HG02642 (cell line): ENCODE data around the gene ATP6V1B1.

Source experiments
- ATAC-seq: cut with Tn5 transposase; IDR thresholded peaks from one replicate; pipeline ENCODE4 v1.9.1; 2021; ENCODE audit warnings: mild to moderate bottlenecking; ENCODE audit not compliant: unreplicated experiment, poor library complexity

ATP6V1B1 gene

GRCh38 chr2:70935468-70936164 lies at the start of gene ATP6V1B1:
ATP6V1B1 (plus strand) TSS chr2:70935900; CDS start chr2:70935955, 55 bp downstream.
- ATAC-seq, result no peak

GRCh38 chr2:70886541-70886987 lies 49.1 kb upstream of the ATP6V1B1 start:
- no peak for ATAC-seq

GRCh38 chr2:70887208-70887549 lies 48.5 kb upstream of the ATP6V1B1 start:
- no peak for ATAC-seq

- ATAC-seq, result no peak
These were observed 48.0 kb upstream of the ATP6V1B1 start for GRCh38 chr2:70887550-70888246.

- no peak for ATAC-seq
These were observed 47.3 kb upstream of the ATP6V1B1 start for GRCh38 chr2:70888366-70888922.

- ATAC-seq, result no peak
These were observed 46.6 kb upstream of the ATP6V1B1 start for GRCh38 chr2:70888923-70889715.

- no peak for ATAC-seq
These were observed 46.0 kb upstream of the ATP6V1B1 start for GRCh38 chr2:70889716-70890037.

GRCh38 chr2:70890469-70891065 lies 45.1 kb upstream of the ATP6V1B1 start:
- no peak for ATAC-seq

GRCh38 chr2:70891572-70892357 lies 43.9 kb upstream of the ATP6V1B1 start:
- ATAC-seq, result no peak

GRCh38 chr2:70892750-70893149 lies 43.0 kb upstream of the ATP6V1B1 start:
- no peak for ATAC-seq

GRCh38 chr2:70893186-70893585 lies 42.5 kb upstream of the ATP6V1B1 start:
- ATAC-seq, result no peak

GRCh38 chr2:70894765-70895164 lies 40.9 kb upstream of the ATP6V1B1 start:
- no peak for ATAC-seq

- ATAC-seq, result no peak
These were observed 40.5 kb upstream of the ATP6V1B1 start for GRCh38 chr2:70895249-70895648.

GRCh38 chr2:70895998-70896764 lies 39.5 kb upstream of the ATP6V1B1 start:
- no peak for ATAC-seq

GRCh38 chr2:70896765-70897202 lies 38.9 kb upstream of the ATP6V1B1 start:
- no peak for ATAC-seq

GRCh38 chr2:70897203-70897976 lies 38.3 kb upstream of the ATP6V1B1 start:
- ATAC-seq, result no peak

GRCh38 chr2:70897977-70898226 lies 37.8 kb upstream of the ATP6V1B1 start:
- no peak for ATAC-seq

- no peak for ATAC-seq
These were observed 37.1 kb upstream of the ATP6V1B1 start for GRCh38 chr2:70898363-70899240.
